HepG2 (cell line): Measurements from ENCODE around the gene HEXIM1. TPM values are rescaled to one million over a fixed set of nuclear protein-coding genes. Genes with fewer than 3 reads are reported as not detected.
A peak's percentile ranks its signal among the peaks of the same experiment; 100 is the strongest.

Experiments used
- CAMTA2 ChIP-seq: sonication (generic); formaldehyde crosslinking; IDR thresholded peaks from 2 replicates; pipeline ENCODE4 v1.4.0; 2020; ENCODE audit warnings: mild to moderate bottlenecking, missing genetic modification reagents, borderline replicate concordance
- KLF16 ChIP-seq, 2 experiments: sonication (generic) in 1 of 2; formaldehyde crosslinking in 1 of 2; IDR thresholded peaks; 2 replicates each; pipeline versions ENCODE4 v1.6.1 to v1.8.0; 2016 to 2023; ENCODE audit warnings: missing genetic modification reagents in 2 of 2, missing compliant biosample characterization in 1 of 2
- PHF5A ChIP-seq: IDR thresholded peaks from one replicate; pipeline ENCODE4 v1.6.1; 2018; ENCODE audit warnings: low read depth, missing genetic modification reagents; ENCODE audit not compliant: unreplicated experiment
- RARG ChIP-seq: sonication (generic); formaldehyde crosslinking; IDR thresholded peaks from 2 replicates; pipeline ENCODE4 v1.4.0; 2020; ENCODE audit warnings: low read depth, mild to moderate bottlenecking, missing genetic modification reagents
- RBM22 ChIP-seq: fragments of 200-400 bp; formaldehyde crosslinking; optimal IDR thresholded peaks from 2 replicates; pipeline ENCODE3; 2017; ENCODE audit warnings: mild to moderate bottlenecking, low read length, moderate library complexity
- SAFB2 ChIP-seq: sonication (generic); formaldehyde crosslinking; IDR thresholded peaks from 2 replicates; pipeline ENCODE4 v1.5.1; 2020; ENCODE audit warnings: missing genetic modification reagents, low read depth, mild to moderate bottlenecking, borderline replicate concordance
- SP1 ChIP-seq, 2 experiments: fragments of 450-650 bp in 1 of 2; sonication (generic) in 1 of 2; formaldehyde crosslinking in 1 of 2; IDR thresholded peaks; 2 replicates each; pipeline versions ENCODE4 v1.4.0 to v1.6.1; 2016 to 2020; ENCODE audit warnings: missing genetic modification reagents in 1 of 2
- TBP ChIP-seq: sonication (generic); formaldehyde crosslinking; IDR thresholded peaks from 2 replicates; pipeline ENCODE4 v1.5.0; 2020; ENCODE audit warnings: missing genetic modification reagents
- ZBTB20 ChIP-seq: sonication (generic); formaldehyde crosslinking; IDR thresholded peaks from 2 replicates; pipeline ENCODE4 v1.8.1; 2023; ENCODE audit warnings: missing genetic modification reagents, low read depth, mild to moderate bottlenecking, borderline replicate concordance
- ZNF225 ChIP-seq: sonication (generic); formaldehyde crosslinking; IDR thresholded peaks from 2 replicates; pipeline ENCODE4 v1.4.0; 2020; ENCODE audit warnings: mild to moderate bottlenecking, missing genetic modification reagents
- ZNF24 ChIP-seq: fragments of 450-650 bp; IDR thresholded peaks from 2 replicates; pipeline ENCODE4 v1.6.1; 2017; ENCODE audit warnings: antibody characterized with exemption, mild to moderate bottlenecking
- ZNF329 ChIP-seq: sonication (generic); formaldehyde crosslinking; IDR thresholded peaks from 2 replicates; pipeline ENCODE4 v1.9.0; 2021; ENCODE audit warnings: low read depth, mild to moderate bottlenecking, missing genetic modification reagents
- ZNF564 ChIP-seq: sonication (generic); formaldehyde crosslinking; IDR thresholded peaks from 2 replicates; pipeline ENCODE4 v1.8.1; 2023; ENCODE audit warnings: mild to moderate bottlenecking, missing genetic modification reagents
- ZNF616 ChIP-seq: sonication (generic); formaldehyde crosslinking; IDR thresholded peaks from 2 replicates; pipeline ENCODE4 v1.5.0; 2020; ENCODE audit warnings: low read depth, mild to moderate bottlenecking, missing genetic modification reagents
- ZNF780A ChIP-seq: sonication (generic); formaldehyde crosslinking; IDR thresholded peaks from 2 replicates; pipeline ENCODE4 v1.8.0; 2022; ENCODE audit warnings: mild to moderate bottlenecking, missing genetic modification reagents, moderate library complexity
- ZNF891 ChIP-seq: sonication (generic); formaldehyde crosslinking; IDR thresholded peaks from 2 replicates; pipeline ENCODE4 v1.5.0; 2020; ENCODE audit warnings: mild to moderate bottlenecking, missing genetic modification reagents
- ZSCAN20 ChIP-seq: sonication (generic); formaldehyde crosslinking; IDR thresholded peaks from 2 replicates; pipeline ENCODE4 v1.4.0; 2020; ENCODE audit warnings: missing genetic modification reagents, mild to moderate bottlenecking, borderline replicate concordance
- ZSCAN30 ChIP-seq: sonication (generic); formaldehyde crosslinking; IDR thresholded peaks from 2 replicates; pipeline ENCODE4 v1.5.0; 2020; ENCODE audit warnings: mild to moderate bottlenecking, missing genetic modification reagents
- polyA plus RNA-seq, 8 experiments: library from polyadenylated mRNA; depleted of rRNA in 3 of 8; stranded (reverse) in 7 of 8; unstranded in 1 of 8; fragments of >200 nt; fragmentation: Illumina TruSeq in 4 of 8; extraction: Trizol in 4 of 8; gene quantifications; 2 replicates each; pipeline versions ENCODE4 v1.2.1 to v1.2.3, GENCODE V29; 2011 to 2016; ENCODE audit warnings: low read depth in 4 of 8, missing spikeins in 1 of 8, mixed read lengths in 1 of 8; ENCODE audit not compliant: insufficient read depth in 1 of 8
- total RNA-seq, 5 experiments: library from RNA; depleted of rRNA; stranded (reverse); fragments of >200 nt; fragmentation: Illumina TruSeq; extraction: Trizol; gene quantifications; 2 replicates each; pipeline ENCODE4 v1.2.3, GENCODE V29; 2016; ENCODE audit warnings: low read depth in 1 of 5
- TF ChIP-seq, protein P1 (sequence below): sonication (generic); formaldehyde crosslinking; IDR thresholded peaks from 2 replicates; pipeline ENCODE4 v1.8.0; 2022; ENCODE audit warnings: low read depth, missing genetic modification reagents
- TF ChIP-seq, protein P2 (sequence below): sonication (generic); formaldehyde crosslinking; IDR thresholded peaks from 2 replicates; pipeline ENCODE4 v1.5.0; 2020; ENCODE audit warnings: missing genetic modification reagents
- TF ChIP-seq, protein P3 (sequence below): sonication (generic); formaldehyde crosslinking; IDR thresholded peaks from 2 replicates; pipeline ENCODE4 v1.4.0; 2020; ENCODE audit warnings: missing genetic modification reagents, borderline replicate concordance
- TF ChIP-seq, protein P4 (sequence below): sonication (generic); formaldehyde crosslinking; conservative IDR thresholded peaks from 2 replicates; pipeline ENCODE4 v1.8.0; 2022; ENCODE audit warnings: missing genetic modification reagents

Gene HEXIM1
- total and polyA plus RNA-seq, 2 of the 13 experiments (the other 11 are each of a cell fraction or from before 2014, with no cell fraction given): 10.5 to 16.6 TPM

DNA sequence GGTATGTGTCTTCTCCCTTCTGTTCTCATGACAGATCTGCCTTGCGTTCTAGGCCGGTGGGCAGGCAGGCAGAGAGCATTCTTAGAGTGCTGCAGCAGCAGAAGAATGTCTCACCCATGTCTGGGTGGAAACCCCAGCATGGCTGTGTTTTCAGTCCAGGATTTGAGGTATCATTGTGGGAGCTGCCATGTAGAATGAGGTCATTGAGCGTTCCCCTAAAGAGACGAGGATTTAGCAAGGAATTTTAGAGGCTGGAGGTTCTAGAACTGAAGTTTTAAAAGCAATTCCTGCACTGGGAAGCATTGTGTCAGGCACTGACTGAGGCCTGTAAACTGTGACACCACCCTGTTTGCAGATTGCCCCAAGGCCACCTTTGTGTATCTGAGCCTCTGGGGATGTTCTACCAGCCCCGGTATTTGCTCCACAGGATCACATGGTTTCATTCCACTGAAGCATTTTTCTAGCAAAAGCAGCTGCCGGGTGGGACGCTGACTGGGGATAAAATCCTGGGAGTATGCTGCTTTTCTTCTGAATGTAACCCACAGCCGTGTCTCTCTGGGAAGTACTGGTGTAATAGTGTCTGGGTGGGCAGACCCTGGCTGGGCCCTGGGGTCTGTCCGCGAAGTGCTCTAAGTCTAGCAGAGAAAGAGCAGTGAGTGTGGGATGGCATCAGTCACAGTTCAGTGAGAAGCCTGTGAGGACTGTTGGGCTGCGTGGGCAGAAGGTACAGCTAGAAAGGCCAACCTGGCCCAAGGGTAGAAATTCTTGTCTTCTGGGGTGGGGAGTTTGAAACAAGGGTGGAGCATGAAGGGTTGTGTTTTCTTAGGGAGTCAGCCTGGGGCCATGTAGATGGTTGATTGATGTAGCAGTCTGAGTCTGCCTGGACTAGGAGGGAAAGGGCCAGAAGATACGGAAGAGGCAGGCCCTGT lies 46.1 kb upstream of the HEXIM1 start (continued):
- TF ChIP-seq, protein P1, sequence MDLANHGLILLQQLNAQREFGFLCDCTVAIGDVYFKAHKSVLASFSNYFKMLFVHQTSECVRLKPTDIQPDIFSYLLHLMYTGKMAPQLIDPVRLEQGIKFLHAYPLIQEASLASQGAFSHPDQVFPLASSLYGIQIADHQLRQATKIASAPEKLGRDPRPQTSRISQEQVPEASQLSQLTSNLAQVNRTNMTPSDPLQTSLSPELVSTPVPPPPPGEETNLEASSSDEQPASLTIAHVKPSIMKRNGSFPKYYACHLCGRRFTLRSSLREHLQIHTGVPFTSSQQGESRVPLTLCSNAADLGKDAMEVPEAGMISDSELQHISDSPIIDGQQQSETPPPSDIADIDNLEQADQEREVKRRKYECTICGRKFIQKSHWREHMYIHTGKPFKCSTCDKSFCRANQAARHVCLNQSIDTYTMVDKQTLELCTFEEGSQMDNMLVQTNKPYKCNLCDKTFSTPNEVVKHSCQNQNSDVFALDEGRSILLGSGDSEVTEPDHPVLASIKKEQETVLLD (CRISPR knock-in tag): no peak
- TF ChIP-seq KLF16 (CRISPR knock-in tag; IDR thresholded peaks at IDR 0.05) (peak in 1 of 2 experiments; percentile 60; a peak in 1 of 4 replicates), ZSCAN20 (CRISPR knock-in tag) (no peak), CAMTA2 (CRISPR knock-in tag) (no peak), ZNF329 (no peak), ZNF780A (CRISPR knock-in tag) (no peak), ZNF891 (CRISPR knock-in tag) (no peak), RBM22 (no peak), ZNF24 (no peak), TBP (CRISPR knock-in tag) (no peak), PHF5A (peak; percentile 70), ZNF225 (CRISPR knock-in tag) (0 out of 2 replicates have a peak, but pooled peaks have one; percentile 20), RARG (CRISPR knock-in tag) (no peak), SP1 (IDR thresholded peaks at IDR 0.05) (no peak), SP1 (CRISPR knock-in tag; IDR thresholded peaks at IDR 0.05) (no peak), ZNF616 (CRISPR knock-in tag) (no peak), ZNF564 (CRISPR knock-in tag) (no peak), SAFB2 (no peak), ZBTB20 (CRISPR knock-in tag) (0 out of 2 replicates have a peak, but pooled peaks have one; percentile 37), ZSCAN30 (CRISPR knock-in tag) (no peak)
- TF ChIP-seq, protein P2, sequence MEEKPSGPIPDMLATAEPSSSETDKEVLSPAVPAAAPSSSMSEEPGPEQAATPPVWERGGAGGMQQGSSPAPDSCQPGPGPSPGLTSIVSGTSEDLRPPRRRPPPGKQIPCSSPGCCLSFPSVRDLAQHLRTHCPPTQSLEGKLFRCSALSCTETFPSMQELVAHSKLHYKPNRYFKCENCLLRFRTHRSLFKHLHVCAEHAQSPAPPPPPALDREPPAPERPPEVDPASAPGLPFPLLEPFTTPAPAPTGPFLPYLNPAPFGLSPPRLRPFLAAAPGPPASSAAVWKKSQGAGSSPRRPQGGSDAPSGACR: no peak
- TF ChIP-seq, protein P3, sequence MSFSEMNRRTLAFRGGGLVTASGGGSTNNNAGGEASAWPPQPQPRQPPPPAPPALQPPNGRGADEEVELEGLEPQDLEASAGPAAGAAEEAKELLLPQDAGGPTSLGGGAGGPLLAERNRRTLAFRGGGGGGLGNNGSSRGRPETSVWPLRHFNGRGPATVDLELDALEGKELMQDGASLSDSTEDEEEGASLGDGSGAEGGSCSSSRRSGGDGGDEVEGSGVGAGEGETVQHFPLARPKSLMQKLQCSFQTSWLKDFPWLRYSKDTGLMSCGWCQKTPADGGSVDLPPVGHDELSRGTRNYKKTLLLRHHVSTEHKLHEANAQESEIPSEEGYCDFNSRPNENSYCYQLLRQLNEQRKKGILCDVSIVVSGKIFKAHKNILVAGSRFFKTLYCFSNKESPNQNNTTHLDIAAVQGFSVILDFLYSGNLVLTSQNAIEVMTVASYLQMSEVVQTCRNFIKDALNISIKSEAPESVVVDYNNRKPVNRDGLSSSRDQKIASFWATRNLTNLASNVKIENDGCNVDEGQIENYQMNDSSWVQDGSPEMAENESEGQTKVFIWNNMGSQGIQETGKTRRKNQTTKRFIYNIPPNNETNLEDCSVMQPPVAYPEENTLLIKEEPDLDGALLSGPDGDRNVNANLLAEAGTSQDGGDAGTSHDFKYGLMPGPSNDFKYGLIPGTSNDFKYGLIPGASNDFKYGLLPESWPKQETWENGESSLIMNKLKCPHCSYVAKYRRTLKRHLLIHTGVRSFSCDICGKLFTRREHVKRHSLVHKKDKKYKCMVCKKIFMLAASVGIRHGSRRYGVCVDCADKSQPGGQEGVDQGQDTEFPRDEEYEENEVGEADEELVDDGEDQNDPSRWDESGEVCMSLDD (CRISPR knock-in tag): 0 out of 2 replicates have a peak, but pooled peaks have one; percentile 47
- TF ChIP-seq, protein P4, sequence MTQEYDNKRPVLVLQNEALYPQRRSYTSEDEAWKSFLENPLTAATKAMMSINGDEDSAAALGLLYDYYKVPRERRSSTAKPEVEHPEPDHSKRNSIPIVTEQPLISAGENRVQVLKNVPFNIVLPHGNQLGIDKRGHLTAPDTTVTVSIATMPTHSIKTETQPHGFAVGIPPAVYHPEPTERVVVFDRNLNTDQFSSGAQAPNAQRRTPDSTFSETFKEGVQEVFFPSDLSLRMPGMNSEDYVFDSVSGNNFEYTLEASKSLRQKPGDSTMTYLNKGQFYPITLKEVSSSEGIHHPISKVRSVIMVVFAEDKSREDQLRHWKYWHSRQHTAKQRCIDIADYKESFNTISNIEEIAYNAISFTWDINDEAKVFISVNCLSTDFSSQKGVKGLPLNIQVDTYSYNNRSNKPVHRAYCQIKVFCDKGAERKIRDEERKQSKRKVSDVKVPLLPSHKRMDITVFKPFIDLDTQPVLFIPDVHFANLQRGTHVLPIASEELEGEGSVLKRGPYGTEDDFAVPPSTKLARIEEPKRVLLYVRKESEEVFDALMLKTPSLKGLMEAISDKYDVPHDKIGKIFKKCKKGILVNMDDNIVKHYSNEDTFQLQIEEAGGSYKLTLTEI (CRISPR knock-in tag): no peak
